Hepatocyte (in vitro differentiated cells): Measurements from ENCODE around the gene ITGBL1.

ENCODE experiments used
- CTCF ChIP-seq: fragments of 200-600 bp; sonication (generic); IDR thresholded peaks from 2 replicates; pipeline ENCODE4 v1.5.1; 2016; ENCODE audit warnings: antibody characterized with exemption, mild to moderate bottlenecking; ENCODE audit not compliant: poor library complexity
- EZH2 ChIP-seq: fragments of 200-600 bp; sonication (generic); IDR thresholded peaks from 2 replicates; pipeline ENCODE4 v1.6.1; 2016; ENCODE audit warnings: antibody characterized with exemption, mild to moderate bottlenecking, borderline replicate concordance
- EZH2phosphoT487 ChIP-seq: fragments of 200-600 bp; sonication (generic); IDR thresholded peaks from one replicate; pipeline ENCODE4 v1.6.1; 2018; ENCODE audit warnings: antibody characterized with exemption, mild to moderate bottlenecking, low read depth, moderate library complexity; ENCODE audit not compliant: unreplicated experiment, severe bottlenecking

GRCh38 chr13:101697745-101698144, 245.3 kb downstream of the ITGBL1 start:
- no peak for TF ChIP-seq CTCF
- no peak for TF ChIP-seq EZH2phosphoT487
- TF ChIP-seq EZH2: no peak
